Sigmoid colon (tissue), 7 donors: ENCODE results near the gene ESYT1. TPM values are rescaled to one million over a fixed set of nuclear protein-coding genes. Genes with fewer than 3 reads are reported as not detected.

Experiments used
- DNase-seq: peaks from one replicate; pipeline ENCODE4 v3.0.0-alpha.2; 2019
- H3K27ac ChIP-seq, 4 donors: fragments of 200-600 bp; sonication (generic); one replicate each; pipeline ENCODE4 v1.5.1; 2016 to 2019; ENCODE audit warnings: mild to moderate bottlenecking in 1 of 4
- H3K27me3 ChIP-seq, 3 donors: fragments of 200-600 bp; sonication (generic); one replicate each; pipeline ENCODE4 v1.5.1; 2019; ENCODE audit warnings: mild to moderate bottlenecking in 1 of 3
- H3K36me3 ChIP-seq, 4 donors: fragments of 200-600 bp; sonication (generic); one replicate each; pipeline ENCODE4 v1.5.1; 2016 to 2019
- H3K4me1 ChIP-seq, 4 donors: fragments of 200-600 bp; sonication (generic); one replicate each; pipeline ENCODE4 v1.5.1; 2017 to 2019
- H3K4me3 ChIP-seq, 4 donors: fragments of 200-600 bp; sonication (generic); one replicate each; pipeline ENCODE4 v1.5.1; 2017 to 2019; ENCODE audit warnings: mild to moderate bottlenecking in 2 of 4, moderate library complexity in 1 of 4
- H3K9me3 ChIP-seq, 4 donors: fragments of 200-600 bp in 3 of 4; sonication (generic) in 3 of 4; one replicate each; pipeline versions ENCODE4 v1.5.1 to v1.6.1; 2013 to 2019
- EP300 ChIP-seq, 4 donors: sonication (generic); formaldehyde crosslinking; IDR thresholded peaks; one replicate each; pipeline ENCODE4 v1.6.1; 2017; ENCODE audit warnings: antibody characterized with exemption in 4 of 4
- POLR2A ChIP-seq, 2 donors: fragments of 450-650 bp; IDR thresholded peaks; one replicate each; pipeline ENCODE4 v1.6.1; 2016; ENCODE audit warnings: antibody characterized with exemption in 2 of 2, mild to moderate bottlenecking in 2 of 2, moderate library complexity in 2 of 2
- POLR2AphosphoS5 ChIP-seq, 4 donors: sonication (generic); formaldehyde crosslinking; IDR thresholded peaks; one replicate each; pipeline ENCODE4 v1.6.1; 2017; ENCODE audit warnings: antibody characterized with exemption in 4 of 4
- WGBS, 2 donors: extraction: QIAGEN DNeasy Blood & Tissue Kit; methylation state at CpG; one replicate each; pipeline ENCODE4 v1.1.7; 2013; 5-methylcytosine and 5-hydroxymethylcytosine counted together
- intact Hi-C: fragments of 100-400 bp; cut with DNase I; formaldehyde crosslinking; loops from one replicate; pipeline ENCODE4 v1.15.1; 2023
- polyA plus RNA-seq, 3 donors: library from polyadenylated mRNA; stranded (reverse); fragments of 200-250 nt; gene quantifications; one replicate each; pipeline ENCODE4 v1.2.3, GENCODE V29; 2013
- total RNA-seq, 4 donors: library from RNA; depleted of rRNA; stranded (reverse); fragments of >200 nt; gene quantifications; one replicate each; pipeline ENCODE4 v1.1.0, GENCODE V29; 2016
- TF ChIP-seq, protein P1 (sequence below), 4 experiments: fragments of 450-650 bp in 3 of 4; fragments of 200-600 bp in 1 of 4; IDR thresholded peaks; one replicate each; pipeline ENCODE4 v1.5.1; 2016 to 2019; ENCODE audit warnings: antibody characterized with exemption in 4 of 4, mild to moderate bottlenecking in 3 of 4, moderate library complexity in 2 of 4
- donor health status: healthy with polysubstance abuse.
- donor health status: Bipolar disorder and iron deficiency.
- donor health status: healthy.

Gene ESYT1
- total and polyA plus RNA-seq, 7 donors: 9.0 to 102 (median 73.9) TPM

DNA sequence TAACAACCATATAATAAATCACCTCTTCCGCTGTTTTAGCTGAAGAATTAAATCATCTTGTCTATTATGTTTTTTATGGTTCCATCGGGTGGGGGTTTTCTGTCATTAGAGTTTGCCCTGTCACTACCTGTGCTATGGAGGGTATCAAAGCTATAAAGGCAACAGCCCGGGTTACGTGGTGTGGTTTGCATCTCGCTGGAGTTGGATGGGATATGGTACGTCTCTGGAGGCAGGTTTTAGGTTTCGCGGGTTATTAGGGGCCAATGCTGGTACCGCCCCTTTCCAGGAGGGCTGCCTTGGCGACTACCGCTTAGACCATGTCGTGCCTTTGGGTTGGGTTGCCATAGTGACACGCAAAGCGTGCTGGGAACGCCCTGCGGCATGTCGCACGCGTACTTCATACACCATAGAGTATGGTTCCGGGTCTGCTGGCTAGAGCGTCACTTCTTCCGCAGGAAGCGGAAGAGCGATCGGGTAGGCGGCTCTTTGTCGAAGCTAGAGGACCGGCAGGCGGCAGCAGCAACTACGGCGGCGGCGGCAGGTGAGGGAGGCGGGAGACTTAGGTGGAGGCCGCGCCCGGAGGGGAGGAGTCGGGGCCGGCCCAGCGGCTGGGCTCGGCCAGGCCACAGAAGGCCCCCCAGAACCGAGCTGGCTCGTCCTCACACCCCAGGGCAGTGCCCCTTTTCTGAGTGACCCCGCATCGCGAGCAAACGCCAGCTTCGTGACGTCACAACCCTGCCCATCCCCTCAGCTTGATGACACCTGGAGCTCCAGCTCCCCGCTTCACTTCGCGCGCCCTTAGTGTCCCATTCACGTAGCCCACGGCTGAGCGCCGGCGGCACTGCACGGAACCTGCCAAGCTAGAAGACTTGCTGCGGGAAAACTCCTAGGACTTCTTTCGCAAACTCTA, 10.0 kb upstream of the ESYT1 start, which contains the start of gene ZC3H10:
ZC3H10 (plus strand) TSS at position 489 of the 910 bp plus-strand sequence. CDS start 2,297 bp downstream, outside the sequence.
- 0% methylated on average over 61 of the region's 61 CpGs for WGBS, 2 donors
- intact Hi-C loops: loop anchor here (2.0 to 5.0 kb wide), 3 partner anchors 41 to 1404 kb away; partner anchors contain the start of genes DDIT3, MBD6, MYL6 and NABP2
- H3K9me3 ChIP-seq: no peaks in the 10 kb centered on the region

DNA sequence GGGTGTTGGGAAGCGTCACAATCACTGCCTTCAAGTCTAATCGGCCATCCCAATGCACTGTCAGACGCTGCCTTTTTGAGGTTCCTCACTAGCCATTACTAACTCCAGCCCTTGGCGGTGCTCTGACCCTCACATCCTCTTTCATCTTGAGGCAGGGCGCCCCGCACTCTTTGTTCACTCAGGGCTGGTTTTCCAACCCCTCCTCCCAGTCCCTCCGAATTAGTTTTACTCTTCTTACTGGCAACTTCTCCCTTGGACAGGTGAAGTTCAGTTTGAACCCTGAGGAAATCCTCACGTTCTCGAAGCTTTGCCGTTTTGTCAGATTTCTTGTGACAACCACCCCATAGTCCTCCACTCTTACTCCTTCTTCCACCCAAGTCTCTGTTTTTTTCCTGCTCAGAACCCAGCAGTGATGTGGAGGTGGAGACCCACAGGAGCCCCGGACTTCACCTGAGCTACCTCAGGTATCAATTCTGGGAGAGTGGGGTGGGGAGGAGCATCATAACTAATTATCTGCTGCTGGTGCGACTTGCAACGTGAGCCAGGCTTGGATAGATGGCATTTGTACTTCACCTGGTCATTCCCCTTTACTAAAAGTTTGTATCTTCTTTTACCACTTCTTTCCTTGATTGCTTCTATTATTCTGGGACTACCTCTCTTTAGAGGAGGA, 9.2 kb upstream of the ESYT1 start:
- WGBS, 2 donors: 3 to 7% methylated on average over 13 of the region's 13 CpGs
- intact Hi-C loops: loop anchor here (1.0 to 5.0 kb wide), 4 partner anchors 40 to 1403 kb away; partner anchors contain the start of genes DDIT3, MBD6, MYL6 and NABP2
- H3K27me3 ChIP-seq: no peaks in the 10 kb centered on the region
- H3K4me1 ChIP-seq: peaks cover 0 to 46% (median 30%) of the 10 kb centered on the region in 4 donors
- DNase-seq: no peak
- H3K27ac ChIP-seq: peak overlapping the region; percentile 87 to 98 (median 94)
- H3K36me3 ChIP-seq: peaks cover 10 to 26% (median 13%) of the 10 kb centered on the region in 4 donors
- peak overlapping the region; percentile 59 to 88 (median 68) for H3K4me3 ChIP-seq
- no peaks in the 10 kb centered on the region for H3K9me3 ChIP-seq
- TF ChIP-seq EP300 (IDR thresholded peaks at IDR 0.05) (no peak), POLR2AphosphoS5 (IDR thresholded peaks at IDR 0.05) (no peak), POLR2A (IDR thresholded peaks at IDR 0.05) (no peak)
- TF ChIP-seq, protein P1, sequence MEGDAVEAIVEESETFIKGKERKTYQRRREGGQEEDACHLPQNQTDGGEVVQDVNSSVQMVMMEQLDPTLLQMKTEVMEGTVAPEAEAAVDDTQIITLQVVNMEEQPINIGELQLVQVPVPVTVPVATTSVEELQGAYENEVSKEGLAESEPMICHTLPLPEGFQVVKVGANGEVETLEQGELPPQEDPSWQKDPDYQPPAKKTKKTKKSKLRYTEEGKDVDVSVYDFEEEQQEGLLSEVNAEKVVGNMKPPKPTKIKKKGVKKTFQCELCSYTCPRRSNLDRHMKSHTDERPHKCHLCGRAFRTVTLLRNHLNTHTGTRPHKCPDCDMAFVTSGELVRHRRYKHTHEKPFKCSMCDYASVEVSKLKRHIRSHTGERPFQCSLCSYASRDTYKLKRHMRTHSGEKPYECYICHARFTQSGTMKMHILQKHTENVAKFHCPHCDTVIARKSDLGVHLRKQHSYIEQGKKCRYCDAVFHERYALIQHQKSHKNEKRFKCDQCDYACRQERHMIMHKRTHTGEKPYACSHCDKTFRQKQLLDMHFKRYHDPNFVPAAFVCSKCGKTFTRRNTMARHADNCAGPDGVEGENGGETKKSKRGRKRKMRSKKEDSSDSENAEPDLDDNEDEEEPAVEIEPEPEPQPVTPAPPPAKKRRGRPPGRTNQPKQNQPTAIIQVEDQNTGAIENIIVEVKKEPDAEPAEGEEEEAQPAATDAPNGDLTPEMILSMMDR (IDR thresholded peaks at IDR 0.05): no peak

More for the DNA sequence above, 10.0 kb upstream of the ESYT1 start, which contains the start of gene ZC3H10:
- Histone ChIP-seq H3K27ac (peak within 1 kb of the TSS; percentile 87 to 98 (median 94)), H3K27me3 (no peaks in the 10 kb centered on the region), H3K36me3 (peaks cover 10 to 34% (median 17%) of the 10 kb centered on the region in 4 donors), H3K4me1 (peaks cover 0 to 46% (median 30%) of the 10 kb centered on the region in 4 donors), H3K4me3 (peak within 1 kb of the TSS; percentile 59 to 88 (median 68))
- DNase-seq: peak; percentile 99
- TF ChIP-seq, protein P1 (IDR thresholded peaks at IDR 0.05): peak in 3 of 4 experiments; percentile 30 to 33 (median 32)
- TF ChIP-seq EP300 (IDR thresholded peaks at IDR 0.05): peak in 2 of 4 donors; percentile 2 to 85
- TF ChIP-seq POLR2AphosphoS5 (IDR thresholded peaks at IDR 0.05): peak; percentile 95 to 97 (median 96)
- TF ChIP-seq POLR2A (IDR thresholded peaks at IDR 0.05): peak; percentile 88 to 91

DNA sequence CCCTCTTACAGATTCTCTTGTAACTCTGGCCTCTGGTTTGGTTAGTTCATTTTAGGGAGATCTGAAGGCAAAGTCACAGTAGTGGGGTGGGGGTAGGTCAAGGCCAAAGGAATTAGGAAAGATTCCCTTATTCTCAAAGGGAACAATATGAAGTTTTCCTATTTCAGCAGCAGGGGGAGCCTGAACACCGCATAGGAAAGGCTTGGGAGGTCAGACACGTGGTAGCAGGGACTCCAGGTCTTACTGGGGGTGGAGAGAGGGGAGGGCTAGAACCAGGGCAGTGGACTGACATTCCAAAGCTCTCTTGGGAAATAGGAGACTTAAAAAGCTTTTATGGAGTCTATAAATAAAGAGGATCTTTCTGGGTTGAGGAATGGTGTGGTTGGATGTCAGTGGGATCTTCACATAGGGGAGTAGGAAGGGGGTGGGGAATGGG, 8.7 kb upstream of the ESYT1 start:
- WGBS, 2 donors: 0 to 1% methylated on average over 2 of the region's 2 CpGs
- peak; percentile 94 for DNase-seq
- Histone ChIP-seq H3K27ac (peak overlapping the region; percentile 87 to 98 (median 94)), H3K9me3 (no peaks in the 10 kb centered on the region), H3K4me3 (no peak overlapping the region), H3K27me3 (no peaks in the 10 kb centered on the region), H3K36me3 (peaks cover 10 to 23% (median 13%) of the 10 kb centered on the region in 4 donors), H3K4me1 (peaks cover 0 to 46% (median 30%) of the 10 kb centered on the region in 4 donors)
- TF ChIP-seq POLR2A (IDR thresholded peaks at IDR 0.05) (no peak), POLR2AphosphoS5 (IDR thresholded peaks at IDR 0.05) (peak; percentile 11 to 66 (median 42)), EP300 (IDR thresholded peaks at IDR 0.05) (peak in 1 of 4 donors; percentile 19)
- TF ChIP-seq, protein P1 (IDR thresholded peaks at IDR 0.05): peak; percentile 71 to 93 (median 82)
- intact Hi-C loops: loop anchor here (1.0 to 5.0 kb wide), 4 partner anchors 39 to 1403 kb away; partner anchors contain the start of genes DDIT3, MBD6, MYL6 and NABP2

- H3K36me3 ChIP-seq: peaks cover 10 to 23% (median 13%) of the 10 kb centered on the region in 4 donors
- no peak for TF ChIP-seq POLR2A (IDR thresholded peaks at IDR 0.05)
- TF ChIP-seq POLR2AphosphoS5 (IDR thresholded peaks at IDR 0.05): no peak
- TF ChIP-seq, protein P1 (IDR thresholded peaks at IDR 0.05): no peak
- no peak for TF ChIP-seq EP300 (IDR thresholded peaks at IDR 0.05)
- peak overlapping the region; percentile 87 to 98 (median 94) for H3K27ac ChIP-seq
- no peak for DNase-seq
- no peaks in the 10 kb centered on the region for H3K27me3 ChIP-seq
- H3K9me3 ChIP-seq: no peaks in the 10 kb centered on the region
- peaks cover 0 to 47% (median 31%) of the 10 kb centered on the region in 4 donors for H3K4me1 ChIP-seq
- WGBS, 2 donors: 94 to 95% methylated on average over 17 of the region's 17 CpGs
- intact Hi-C loops: loop anchor here (10.0 kb wide), 1 partner anchor 344 kb away; the partner anchor contains the start of gene SPRYD4
- H3K4me3 ChIP-seq: no peak overlapping the region
Observed at GRCh38 chr12:56120158-56120846, 7.8 kb upstream of the ESYT1 start.
